Natural killer cell (primary cell): ENCODE measurements around the gene ALOX5. TPM values are rescaled to one million over a fixed set of nuclear protein-coding genes. Genes with fewer than 3 reads are reported as not detected.

Experiments
- ATAC-seq, 3 donors: fragments of 150-1000 bp in 2 of 3; fragments of 200-7000 bp in 1 of 3; cut with Tn5 transposase; 1 replicate in 1 of 3; 2 replicates in 2 of 3; pipeline ENCODE4 v1.10.0; 2021; ENCODE audit warnings: mild to moderate bottlenecking in 2 of 3, moderate library complexity in 2 of 3
- DNase-seq, 2 donors: peaks; one replicate each; pipeline versions ENCODE4 v3.0.0 to v3.0.0-alpha.2; 2013 to 2021; ENCODE audit warnings: mixed read lengths in 1 of 2
- H3K27ac ChIP-seq: one replicate; pipeline ENCODE4 v1.5.1; 2013; ENCODE audit warnings: mild to moderate bottlenecking, low read length
- H3K27me3 ChIP-seq: one replicate; pipeline ENCODE4 v1.6.1; 2013; ENCODE audit warnings: low read length; ENCODE audit not compliant: control insufficient read depth, insufficient read depth
- H3K36me3 ChIP-seq: one replicate; pipeline ENCODE4 v1.6.1; 2013; ENCODE audit warnings: low read length; ENCODE audit not compliant: control insufficient read depth, insufficient read depth
- H3K4me1 ChIP-seq: one replicate; pipeline ENCODE4 v1.6.1; 2013; ENCODE audit warnings: low read length; ENCODE audit not compliant: control insufficient read depth, insufficient read depth
- H3K4me3 ChIP-seq: one replicate; pipeline ENCODE4 v1.5.1; 2013; ENCODE audit warnings: low read length
- H3K9me3 ChIP-seq: one replicate; pipeline ENCODE4 v1.6.1; 2013; ENCODE audit warnings: low read length; ENCODE audit not compliant: control insufficient read depth, insufficient read depth
- H3K27ac Mint-ChIP-seq, 2 donors: one replicate each; pipeline ENCODE4 v1.8.0; 2022; ENCODE audit warnings: mild to moderate bottlenecking in 2 of 2, mixed read lengths in 2 of 2, moderate library complexity in 1 of 2
- H3K27me3 Mint-ChIP-seq, 2 donors: one replicate each; pipeline ENCODE4 v1.8.0; 2022; ENCODE audit warnings: low read depth in 2 of 2, mixed read lengths in 2 of 2
- H3K36me3 Mint-ChIP-seq: one replicate; pipeline ENCODE4 v1.8.0; 2022; ENCODE audit warnings: mixed read lengths
- H3K4me1 Mint-ChIP-seq, 2 donors: one replicate each; pipeline ENCODE4 v1.8.0; 2022; ENCODE audit warnings: mixed read lengths in 2 of 2
- H3K4me3 Mint-ChIP-seq: one replicate; pipeline ENCODE4 v1.8.0; 2022; ENCODE audit warnings: mild to moderate bottlenecking, moderate library complexity, mixed read lengths
- H3K9me3 Mint-ChIP-seq, 2 donors: one replicate each; pipeline ENCODE4 v1.8.0; 2022; ENCODE audit warnings: mixed read lengths in 2 of 2
- WGBS: methylation state at CpG from one replicate; pipeline ENCODE4 v1.1.7; 2013; ENCODE audit warnings: missing lambda C conversion rate; ENCODE audit not compliant: insufficient coverage; 5-methylcytosine and 5-hydroxymethylcytosine counted together
- intact Hi-C: fragments of 100-400 bp; cut with micrococcal nuclease; formaldehyde crosslinking; loops from one replicate; pipeline ENCODE4 v1.14.2; 2022
- total RNA-seq, 4 donors: library from RNA; stranded (reverse); fragments of 120-200 nt in 1 of 4; gene quantifications; one replicate each; pipeline versions ENCODE4 v1.2.3 to v1.2.4, GENCODE V29; 2013 to 2022
- TF ChIP-seq, protein P1 (sequence below): fragments of 200-600 bp; IDR thresholded peaks from one replicate; pipeline ENCODE4 v1.8.0; 2022; ENCODE audit warnings: antibody characterized with exemption

ALOX5 gene
- total RNA-seq, 3 donors from 2014 or later (not counting 1 experiment from before 2014, with no cell fraction given) = 8.6 to 93.5 (median 12.4) TPM

DNA sequence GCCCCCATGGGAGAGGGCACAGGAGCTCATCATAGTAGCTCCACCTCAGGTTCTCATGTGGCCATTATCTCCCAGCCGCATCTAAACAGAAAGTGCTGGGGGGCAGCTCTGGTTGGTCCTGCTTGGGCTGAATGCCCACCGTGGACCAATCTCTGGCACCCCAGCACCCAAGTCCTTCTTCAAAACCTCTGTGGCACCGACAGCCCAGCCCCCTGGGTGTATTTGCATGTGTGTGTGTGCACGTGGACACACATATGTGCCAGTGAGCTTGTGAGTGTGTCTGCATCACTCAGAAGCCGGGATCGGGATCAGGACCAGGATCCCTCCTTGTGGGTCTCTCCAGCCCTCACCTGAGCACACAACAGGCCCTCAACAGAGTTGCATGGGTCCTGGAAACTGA, 68.2 kb downstream of the ALOX5 start:
- ATAC-seq (no peak), DNase-seq (no peak)
- H3K27me3 Mint-ChIP-seq = peaks cover 14 to 19% of the 10 kb centered on the region in 2 donors
- no peaks in the 10 kb centered on the region for H3K9me3 Mint-ChIP-seq
- TF ChIP-seq, protein P1, sequence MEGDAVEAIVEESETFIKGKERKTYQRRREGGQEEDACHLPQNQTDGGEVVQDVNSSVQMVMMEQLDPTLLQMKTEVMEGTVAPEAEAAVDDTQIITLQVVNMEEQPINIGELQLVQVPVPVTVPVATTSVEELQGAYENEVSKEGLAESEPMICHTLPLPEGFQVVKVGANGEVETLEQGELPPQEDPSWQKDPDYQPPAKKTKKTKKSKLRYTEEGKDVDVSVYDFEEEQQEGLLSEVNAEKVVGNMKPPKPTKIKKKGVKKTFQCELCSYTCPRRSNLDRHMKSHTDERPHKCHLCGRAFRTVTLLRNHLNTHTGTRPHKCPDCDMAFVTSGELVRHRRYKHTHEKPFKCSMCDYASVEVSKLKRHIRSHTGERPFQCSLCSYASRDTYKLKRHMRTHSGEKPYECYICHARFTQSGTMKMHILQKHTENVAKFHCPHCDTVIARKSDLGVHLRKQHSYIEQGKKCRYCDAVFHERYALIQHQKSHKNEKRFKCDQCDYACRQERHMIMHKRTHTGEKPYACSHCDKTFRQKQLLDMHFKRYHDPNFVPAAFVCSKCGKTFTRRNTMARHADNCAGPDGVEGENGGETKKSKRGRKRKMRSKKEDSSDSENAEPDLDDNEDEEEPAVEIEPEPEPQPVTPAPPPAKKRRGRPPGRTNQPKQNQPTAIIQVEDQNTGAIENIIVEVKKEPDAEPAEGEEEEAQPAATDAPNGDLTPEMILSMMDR = no peak
- WGBS = 91% methylated on average over 6 of the region's 6 CpGs
- H3K27ac Mint-ChIP-seq = no peak overlapping the region
- H3K9me3 ChIP-seq = no peaks in the 10 kb centered on the region
- no peak overlapping the region for H3K27ac ChIP-seq
- H3K27me3 ChIP-seq = no peaks in the 10 kb centered on the region
- H3K4me3 ChIP-seq = no peak overlapping the region
- no peaks in the 10 kb centered on the region for H3K4me1 Mint-ChIP-seq
- H3K4me1 ChIP-seq = no peaks in the 10 kb centered on the region
- no peaks in the 10 kb centered on the region for H3K36me3 ChIP-seq
- no peaks in the 10 kb centered on the region for H3K36me3 Mint-ChIP-seq
- intact Hi-C loops = no loop called here
- H3K4me3 Mint-ChIP-seq = no peak overlapping the region

- H3K4me3 ChIP-seq = no peak overlapping the region
- H3K4me1 ChIP-seq = no peaks in the 10 kb centered on the region
- Mint-ChIP-seq H3K4me3 (no peak overlapping the region), H3K27ac (no peak overlapping the region), H3K9me3 (no peaks in the 10 kb centered on the region), H3K36me3 (no peaks in the 10 kb centered on the region), H3K4me1 (no peaks in the 10 kb centered on the region), H3K27me3 (peaks cover 13 to 17% of the 10 kb centered on the region in 2 donors)
- intact Hi-C loops = no loop called here
- ATAC-seq (no peak), DNase-seq (no peak)
- H3K27me3 ChIP-seq = no peaks in the 10 kb centered on the region
- H3K9me3 ChIP-seq = no peaks in the 10 kb centered on the region
- TF ChIP-seq, protein P1 = no peak
- no peaks in the 10 kb centered on the region for H3K36me3 ChIP-seq
- WGBS = 77% methylated on average over 12 of the region's 12 CpGs
- H3K27ac ChIP-seq = no peak overlapping the region
Observed at GRCh38 chr10:45442662-45443061, 68.6 kb downstream of the ALOX5 start.

GRCh38 chr10:45443101-45444009, 69.3 kb downstream of the ALOX5 start:
- Mint-ChIP-seq H3K27me3 (peaks cover 7 to 10% of the 10 kb centered on the region in 2 donors), H3K27ac (no peak overlapping the region), H3K36me3 (no peaks in the 10 kb centered on the region), H3K4me1 (no peaks in the 10 kb centered on the region), H3K4me3 (no peak overlapping the region), H3K9me3 (no peaks in the 10 kb centered on the region)
- TF ChIP-seq, protein P1 = no peak
- Histone ChIP-seq H3K9me3 (no peaks in the 10 kb centered on the region), H3K27ac (no peak overlapping the region), H3K27me3 (no peaks in the 10 kb centered on the region), H3K4me1 (no peaks in the 10 kb centered on the region), H3K4me3 (no peak overlapping the region), H3K36me3 (no peaks in the 10 kb centered on the region)
- WGBS = 97% methylated on average over 76 of the region's 76 CpGs
- no peak for ATAC-seq
- intact Hi-C loops = no loop called here
- no peak for DNase-seq
